Neuronal stem cell (in vitro differentiated cells): ENCODE measurements around the gene CHST4. TPM values are rescaled to one million over a fixed set of nuclear protein-coding genes. Genes with fewer than 3 reads are reported as not detected.

ENCODE experiments used
- DNase-seq: peaks from one replicate; pipeline ENCODE4 v3.0.0-alpha.2; 2013; ENCODE audit warnings: low spot score
- H2AFZ ChIP-seq: one replicate; pipeline ENCODE4 v1.6.1; 2013; ENCODE audit warnings: mild to moderate bottlenecking, low read length, inconsistent platforms
- H2AK5ac ChIP-seq: 2 replicates; pipeline ENCODE4 v1.6.1; 2013; ENCODE audit warnings: low read depth, mild to moderate bottlenecking, inconsistent platforms, low read length, moderate library complexity, mixed read lengths
- H2BK120ac ChIP-seq: 2 replicates; pipeline ENCODE4 v1.6.1; 2013; ENCODE audit warnings: low read depth, mild to moderate bottlenecking, inconsistent platforms, low read length, moderate library complexity, mixed read lengths
- H2BK12ac ChIP-seq: one replicate; pipeline ENCODE4 v1.6.1; 2013; ENCODE audit warnings: low read length, inconsistent platforms
- H2BK15ac ChIP-seq: 2 replicates; pipeline ENCODE4 v1.6.1; 2013; ENCODE audit warnings: mild to moderate bottlenecking, low read length, inconsistent platforms, mixed read lengths
- H2BK5ac ChIP-seq: one replicate; pipeline ENCODE4 v1.6.1; 2013; ENCODE audit warnings: inconsistent platforms, mild to moderate bottlenecking, low read length, moderate library complexity
- H3K14ac ChIP-seq: one replicate; pipeline ENCODE4 v1.6.1; 2013; ENCODE audit warnings: low read length, inconsistent platforms
- H3K18ac ChIP-seq: 2 replicates; pipeline ENCODE4 v1.6.1; 2013; ENCODE audit warnings: low read length, inconsistent platforms
- H3K23ac ChIP-seq: 2 replicates; pipeline ENCODE4 v1.6.1; 2013; ENCODE audit warnings: low read depth, mild to moderate bottlenecking, mixed read lengths, low read length, inconsistent platforms; ENCODE audit not compliant: poor library complexity
- H3K27ac ChIP-seq: replicated peaks from 3 replicates; pipeline ENCODE4 v1.5.1; 2013; ENCODE audit warnings: low read length, inconsistent platforms
- H3K27me3 ChIP-seq, 3 experiments: 2 replicates each; pipeline ENCODE4 v1.6.1; 2013; ENCODE audit warnings: low read length in 3 of 3, mild to moderate bottlenecking in 2 of 3, inconsistent platforms in 1 of 3, low read depth in 1 of 3, mixed read lengths in 1 of 3, moderate library complexity in 1 of 3; ENCODE audit not compliant: control insufficient read depth in 3 of 3, insufficient read depth in 3 of 3
- H3K36me3 ChIP-seq, 2 donors: replicated peaks in 1 of 2; 2 replicates each; pipeline ENCODE4 v1.6.1; 2013; ENCODE audit warnings: low read length in 2 of 2; ENCODE audit not compliant: control insufficient read depth in 2 of 2, insufficient read depth in 2 of 2
- H3K4ac ChIP-seq: 2 replicates; pipeline ENCODE4 v1.6.1; 2013; ENCODE audit warnings: inconsistent platforms, mild to moderate bottlenecking, low read length, moderate library complexity
- H3K4me1 ChIP-seq, 2 donors: 1 replicate in 1 of 2; 2 replicates in 1 of 2; pipeline ENCODE4 v1.6.1; 2013; ENCODE audit warnings: low read length in 2 of 2, low read depth in 1 of 2; ENCODE audit not compliant: control insufficient read depth in 2 of 2, insufficient read depth in 1 of 2
- H3K4me2 ChIP-seq: one replicate; pipeline ENCODE4 v1.6.1; 2013; ENCODE audit warnings: mild to moderate bottlenecking, low read length, inconsistent platforms; ENCODE audit not compliant: insufficient read depth, poor library complexity, severe bottlenecking
- H3K4me3 ChIP-seq, 2 donors: 2 replicates each; pipeline ENCODE4 v1.5.1; 2013; ENCODE audit warnings: low read length in 2 of 2, mild to moderate bottlenecking in 2 of 2, inconsistent platforms in 1 of 2, moderate library complexity in 1 of 2
- H3K79me1 ChIP-seq: one replicate; pipeline ENCODE4 v1.6.1; 2013; ENCODE audit warnings: low read depth, mild to moderate bottlenecking, inconsistent platforms, low read length, moderate library complexity
- H3K9ac ChIP-seq: one replicate; pipeline ENCODE4 v1.6.1; 2013; ENCODE audit warnings: mild to moderate bottlenecking, low read depth, low read length, inconsistent platforms; ENCODE audit not compliant: poor library complexity
- H3K9me3 ChIP-seq, 2 donors: replicated peaks in 1 of 2; 2 replicates each; pipeline versions ENCODE3 to v1.6.1; 2013; ENCODE audit warnings: low read length in 2 of 2, mild to moderate bottlenecking in 2 of 2, inconsistent platforms in 1 of 2, low read depth in 1 of 2, mixed read lengths in 1 of 2, moderate library complexity in 1 of 2; ENCODE audit not compliant: control insufficient read depth in 2 of 2, insufficient read depth in 1 of 2
- H4K8ac ChIP-seq: one replicate; pipeline ENCODE4 v1.6.1; 2013; ENCODE audit warnings: low read depth, mild to moderate bottlenecking, inconsistent platforms, low read length, moderate library complexity
- H4K91ac ChIP-seq: one replicate; pipeline ENCODE4 v1.6.1; 2013; ENCODE audit warnings: low read length, low read depth, mild to moderate bottlenecking, inconsistent platforms; ENCODE audit not compliant: poor library complexity
- WGBS, 2 donors: extraction: QIAGEN DNeasy Blood & Tissue Kit; methylation state at CpG; one replicate each; pipeline ENCODE4 v1.1.7; 2013; ENCODE audit warnings: missing lambda C conversion rate in 2 of 2, mixed read lengths in 1 of 2; ENCODE audit not compliant: insufficient read length in 2 of 2, insufficient replicate concordance in 1 of 2; ENCODE audit errors: extremely low coverage in 2 of 2; 5-methylcytosine and 5-hydroxymethylcytosine counted together
- polyA plus RNA-seq, 2 experiments: library from polyadenylated mRNA; stranded (reverse); fragments of 200-250 nt; gene quantifications; one replicate each; pipeline ENCODE4 v1.2.3, GENCODE V29; 2013

The CHST4 gene
- polyA plus RNA-seq (2013, experiment 1 of 2): not detected
- polyA plus RNA-seq (2013, experiment 2 of 2): not detected

DNA sequence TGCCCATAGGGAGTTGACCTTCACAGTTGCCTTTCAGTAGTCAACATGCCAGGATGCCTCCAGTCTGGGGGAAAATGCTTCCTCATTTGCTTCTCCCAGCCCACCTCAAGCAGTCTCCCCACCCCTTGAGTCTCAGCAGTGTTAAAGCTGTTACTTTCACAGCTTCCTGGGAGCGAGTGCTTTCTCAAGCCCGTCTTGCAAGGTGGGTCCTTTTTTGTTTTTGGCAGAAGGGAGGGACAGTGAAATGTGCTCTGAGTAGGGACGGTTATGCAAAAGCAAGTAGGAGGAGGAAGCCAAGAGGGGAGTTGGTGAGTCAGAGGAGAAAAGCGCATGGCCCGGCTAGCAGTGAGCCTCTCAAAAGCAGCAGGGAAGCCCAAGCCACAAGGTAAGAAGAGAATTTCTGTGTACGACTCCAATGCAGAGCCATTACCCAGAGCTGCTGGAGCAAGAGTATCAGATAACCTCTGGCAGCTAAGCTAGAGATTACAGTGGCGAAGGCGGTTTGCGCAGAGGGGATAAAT is at the start of gene CHST4:
TSS of gene CHST4 (plus strand) at position 316 of the 521 bp plus-strand sequence. CDS start 10,252 bp downstream, outside the sequence.
- H3K18ac ChIP-seq: no peak within 1 kb of the TSS
- peak within 1 kb of the TSS; percentile 46 for H3K4me2 ChIP-seq
- H3K79me1 ChIP-seq: no peaks in the 10 kb centered on the region
- peak; percentile 20 for DNase-seq
- no peak within 1 kb of the TSS for H2AK5ac ChIP-seq
- H3K23ac ChIP-seq: no peak within 1 kb of the TSS
- no CpG with 5 or more reads among the region's 9 CpGs for WGBS, 2 donors
- H3K27me3 ChIP-seq: no peaks in the 10 kb centered on the region
- no peak within 1 kb of the TSS for H3K9ac ChIP-seq
- no peak within 1 kb of the TSS for H2BK15ac ChIP-seq
- H3K14ac ChIP-seq: no peak within 1 kb of the TSS
- no peak within 1 kb of the TSS for H4K8ac ChIP-seq
- H2BK12ac ChIP-seq: no peak within 1 kb of the TSS
- H2BK5ac ChIP-seq: no peak within 1 kb of the TSS
- H2BK120ac ChIP-seq: no peak within 1 kb of the TSS
- peak within 1 kb of the TSS; percentile 36 for H2AFZ ChIP-seq
- H3K9me3 ChIP-seq: no peaks in the 10 kb centered on the region
- no peak within 1 kb of the TSS for H4K91ac ChIP-seq
- H3K4me3 ChIP-seq: no peak within 1 kb of the TSS
- no peak within 1 kb of the TSS for H3K27ac ChIP-seq
- peaks cover 5 to 6% of the 10 kb centered on the region in 2 donors for H3K4me1 ChIP-seq
- no peak within 1 kb of the TSS for H3K4ac ChIP-seq
- no peaks in the 10 kb centered on the region for H3K36me3 ChIP-seq

GRCh38 chr16:71476457-71477124 is 49.6 kb upstream of the CHST4 start:
- no CpG with 5 or more reads among the region's 4 CpGs for WGBS, 2 donors
- Histone ChIP-seq H3K14ac (no peak overlapping the region), H2BK15ac (no peak overlapping the region), H2BK5ac (no peak overlapping the region), H4K91ac (no peak overlapping the region), H3K4me2 (no peak overlapping the region), H3K9me3 (no peaks in the 10 kb centered on the region), H3K4me1 (no peaks in the 10 kb centered on the region), H3K79me1 (no peaks in the 10 kb centered on the region), H2BK120ac (no peak overlapping the region), H2AK5ac (no peak overlapping the region), H3K27me3 (no peaks in the 10 kb centered on the region), H3K9ac (no peak overlapping the region), H3K36me3 (peaks cover 6 to 57% of the 10 kb centered on the region in 2 donors), H3K23ac (no peak overlapping the region), H3K4ac (no peak overlapping the region), H3K18ac (no peak overlapping the region), H3K4me3 (no peak overlapping the region), H2BK12ac (no peak overlapping the region), H2AFZ (no peak overlapping the region), H3K27ac (no peak overlapping the region), H4K8ac (no peak overlapping the region)
- no peak for DNase-seq

- H3K4me3 ChIP-seq: no peak overlapping the region
- DNase-seq: no peak
- no peak overlapping the region for H4K8ac ChIP-seq
- no peak overlapping the region for H3K4me2 ChIP-seq
- H3K27me3 ChIP-seq: no peaks in the 10 kb centered on the region
- H3K9me3 ChIP-seq: no peaks in the 10 kb centered on the region
- H3K4ac ChIP-seq: no peak overlapping the region
- H3K9ac ChIP-seq: no peak overlapping the region
- no peak overlapping the region for H3K18ac ChIP-seq
- WGBS, 2 donors: no CpG with 5 or more reads among the region's 3 CpGs
- no peak overlapping the region for H4K91ac ChIP-seq
- no peak overlapping the region for H3K23ac ChIP-seq
- H3K14ac ChIP-seq: no peak overlapping the region
- no peak overlapping the region for H2BK120ac ChIP-seq
- no peak overlapping the region for H2AK5ac ChIP-seq
- peaks cover 0 to 1% of the 10 kb centered on the region in 2 donors for H3K4me1 ChIP-seq
- no peak overlapping the region for H3K27ac ChIP-seq
- no peak overlapping the region for H2BK12ac ChIP-seq
- H3K36me3 ChIP-seq: peaks cover 6 to 49% of the 10 kb centered on the region in 2 donors
- H2AFZ ChIP-seq: no peak overlapping the region
- H2BK15ac ChIP-seq: no peak overlapping the region
- H2BK5ac ChIP-seq: no peak overlapping the region
- no peaks in the 10 kb centered on the region for H3K79me1 ChIP-seq
These were observed 46.8 kb upstream of the CHST4 start for GRCh38 chr16:71479420-71479819.

DNA sequence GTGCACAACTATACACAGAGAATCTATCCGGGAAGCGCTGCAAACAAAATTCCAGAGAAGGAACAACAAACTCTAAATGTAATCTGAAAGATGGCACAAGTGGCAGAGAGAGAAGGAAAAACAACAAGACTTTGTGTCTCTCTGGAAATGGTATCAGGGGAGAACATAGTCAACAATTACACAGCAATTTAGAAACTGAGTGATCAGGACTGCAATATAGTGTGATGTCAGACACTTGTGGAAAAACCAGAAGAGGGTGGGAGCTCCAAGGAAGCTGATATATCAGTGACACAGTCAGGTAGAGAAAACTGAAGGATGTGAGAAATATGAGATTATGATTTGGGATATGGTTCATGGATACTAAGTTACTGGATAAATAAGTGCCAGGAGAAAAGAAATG is 45.3 kb upstream of the CHST4 start:
- H2BK15ac ChIP-seq: no peak overlapping the region
- H3K9ac ChIP-seq: no peak overlapping the region
- H4K8ac ChIP-seq: no peak overlapping the region
- WGBS, 2 donors: no CpG with 5 or more reads among the region's 2 CpGs
- H3K4me1 ChIP-seq: peaks cover 0 to 1% of the 10 kb centered on the region in 2 donors
- no peaks in the 10 kb centered on the region for H3K9me3 ChIP-seq
- no peak overlapping the region for H3K27ac ChIP-seq
- H3K4me3 ChIP-seq: no peak overlapping the region
- no peak overlapping the region for H2BK12ac ChIP-seq
- no peak overlapping the region for H3K18ac ChIP-seq
- H2AK5ac ChIP-seq: no peak overlapping the region
- no peak overlapping the region for H4K91ac ChIP-seq
- H3K27me3 ChIP-seq: no peaks in the 10 kb centered on the region
- no peak overlapping the region for H2BK120ac ChIP-seq
- no peak overlapping the region for H3K14ac ChIP-seq
- H2AFZ ChIP-seq: no peak overlapping the region
- H3K4ac ChIP-seq: no peak overlapping the region
- H3K4me2 ChIP-seq: no peak overlapping the region
- peaks cover 1 to 34% of the 10 kb centered on the region in 2 donors for H3K36me3 ChIP-seq
- H3K23ac ChIP-seq: no peak overlapping the region
- DNase-seq: no peak
- no peak overlapping the region for H2BK5ac ChIP-seq
- H3K79me1 ChIP-seq: no peaks in the 10 kb centered on the region
